Measurements from ENCODE around the gene GABBR1. TPM values are rescaled to one million over a fixed set of nuclear protein-coding genes. Genes with fewer than 3 reads are reported as not detected.

The GABBR1 gene
- total and polyA plus RNA-seq, 2 of the 13 experiments (the other 11 are each of a cell fraction or from before 2014, with no cell fraction given): 0.07 to 0.37 TPM

- BruUV-seq (replicated peaks): no TSS peak
- Histone ChIP-seq H2AFZ (ENCODE audit: low read length) (no peak overlapping the region), H3K4me2 (ENCODE audit: low read depth, low read length) (no peak overlapping the region), H3K27me3 (ENCODE audit: control insufficient read depth in 1 of 2, insufficient read depth in 2 of 2, low read length in 2 of 2) (no peaks in the 10 kb centered on the region), H3K79me2 (ENCODE audit: insufficient read depth, low read length) (no peaks in the 10 kb centered on the region), H3K4me1 (ENCODE audit: insufficient read depth, low read length) (no peaks in the 10 kb centered on the region), H3K27ac (ENCODE audit: extremely low read length, insufficient read depth, low read length) (no peak overlapping the region), H3K9me3 (ENCODE audit: low read length) (no peaks in the 10 kb centered on the region), H3K9ac (ENCODE audit: insufficient read depth, low read depth, low read length) (no peak overlapping the region), H4K20me1 (ENCODE audit: insufficient read depth, low read length) (no peaks in the 10 kb centered on the region), H3K36me3 (replicated peaks in 1 of 2; ENCODE audit: control insufficient read depth in 1 of 2, insufficient read depth in 2 of 2, low read length in 2 of 2) (no peaks in the 10 kb centered on the region), H3K4me3 (replicated peaks in 1 of 3; ENCODE audit: insufficient read depth in 1 of 3, low read depth in 2 of 3, low read length in 3 of 3) (no peak overlapping the region)
- in situ Hi-C loops (cut with HindIII; ENCODE audit: extremely low pct_ligation_motif_present, low pct_unique_long_range_greater_than_20kb): no loop called here
- WGBS (ENCODE audit: low lambda C conversion rate): 3% methylated on average over 6 of the region's 6 CpGs
- ChIA-PET POLR2A (no interaction called here), CTCF (ENCODE audit: low intra/inter-chr PET ratio, low total read pairs) (no interaction called here)
- ATAC-seq (no peak), DNase-seq (ENCODE audit: low spot score) (no peak), FAIRE-seq (no peak)
- intact Hi-C loops (cut with micrococcal nuclease; ENCODE audit: unreplicated experiment): no loop called here
- TF ChIP-seq TMF1 (CRISPR knock-in tag; IDR thresholded peaks at IDR 0.05; ENCODE audit: low read depth) (no peak), SRSF9 (IDR thresholded peaks at IDR 0.05; ENCODE audit: borderline replicate concordance, insufficient read depth, low read depth, low read length, poor library complexity, severe bottlenecking) (no peak), ZNF432 (CRISPR knock-in tag; IDR thresholded peaks at IDR 0.05; ENCODE audit: borderline replicate concordance) (no peak), SKIL (CRISPR knock-in tag; IDR thresholded peaks at IDR 0.05; ENCODE audit: borderline replicate concordance) (no peak), TRIM24 (CRISPR knock-in tag; IDR thresholded peaks at IDR 0.05) (no peak), ZNF160 (CRISPR knock-in tag; IDR thresholded peaks at IDR 0.05) (no peak), MAFF (IDR thresholded peaks at IDR 0.05; ENCODE audit: low read depth, low read length) (no peak), ZNF598 (CRISPR knock-in tag; IDR thresholded peaks at IDR 0.05; ENCODE audit: borderline replicate concordance) (no peak), ZNF264 (CRISPR knock-in tag; IDR thresholded peaks at IDR 0.05) (no peak), SNAPC2 (CRISPR knock-in tag; IDR thresholded peaks at IDR 0.05) (no peak), PPARG (CRISPR knock-in tag; conservative IDR thresholded peaks at IDR 0.05) (no peak), TP53 (CRISPR knock-in tag; conservative IDR thresholded peaks at IDR 0.05) (no peak)
These were observed 113.5 kb downstream of the GABBR1 start for GRCh38 chr6:29519291-29520010.
